K562 (cell line): ENCODE data around the gene MPG. TPM values are rescaled to one million over a fixed set of nuclear protein-coding genes. Genes with fewer than 3 reads are reported as not detected.

Source experiments
- CHD4 ChIP-seq: fragments of 200-600 bp; sonication (generic); IDR thresholded peaks from 3 replicates; pipeline ENCODE4 v1.6.1; 2012; ENCODE audit warnings: low read depth, mild to moderate bottlenecking, mixed read lengths, low read length, inconsistent platforms; ENCODE audit not compliant: insufficient read depth, insufficient replicate concordance, poor library complexity, severe bottlenecking
- DACH1 ChIP-seq: fragments of 450-650 bp; IDR thresholded peaks from 2 replicates; pipeline ENCODE4 v1.6.1; 2018; ENCODE audit not compliant: partially characterized antibody
- DLX4 ChIP-seq: fragments of 250-450 bp; sonication (Bioruptor Pico); IDR thresholded peaks from 2 replicates; pipeline ENCODE4 v1.6.1; 2021; ENCODE audit warnings: mild to moderate bottlenecking
- DMBX1 ChIP-seq: fragments of 250-450 bp; sonication (Bioruptor Pico); IDR thresholded peaks from 2 replicates; pipeline ENCODE4 v1.8.0; 2022; ENCODE audit warnings: inconsistent platforms, mild to moderate bottlenecking, moderate library complexity, borderline replicate concordance
- E4F1 ChIP-seq: fragments of 250-450 bp; sonication (Bioruptor Pico); IDR thresholded peaks from 2 replicates; pipeline ENCODE4 v1.5.0; 2021; ENCODE audit warnings: mild to moderate bottlenecking, borderline replicate concordance
- ELF2 ChIP-seq: fragments of 250-450 bp; sonication (Bioruptor Pico); IDR thresholded peaks from 2 replicates; pipeline ENCODE4 v1.5.0; 2021; ENCODE audit warnings: mild to moderate bottlenecking
- ERF ChIP-seq: fragments of 450-650 bp; formaldehyde crosslinking; IDR thresholded peaks from 2 replicates; pipeline ENCODE4 v1.4.0; 2020; ENCODE audit warnings: mild to moderate bottlenecking, mixed read lengths
- FOXJ3 ChIP-seq: sonication (generic); formaldehyde crosslinking; IDR thresholded peaks from 2 replicates; pipeline ENCODE4 v1.4.0; 2020; ENCODE audit warnings: mild to moderate bottlenecking, missing genetic modification reagents
- ILF3 ChIP-seq: fragments of 450-650 bp; IDR thresholded peaks from 2 replicates; pipeline ENCODE4 v1.6.1; 2018; ENCODE audit warnings: antibody characterized with exemption, mild to moderate bottlenecking, moderate library complexity, borderline replicate concordance
- NBN ChIP-seq: fragments of 450-650 bp; IDR thresholded peaks from 2 replicates; pipeline ENCODE4 v1.6.1; 2016; ENCODE audit warnings: low read depth, mild to moderate bottlenecking
- OTX1 ChIP-seq: fragments of 450-650 bp; formaldehyde crosslinking; IDR thresholded peaks from 2 replicates; pipeline ENCODE4 v1.4.0; 2022; ENCODE audit warnings: mild to moderate bottlenecking
- RBM14 ChIP-seq: fragments of 200-400 bp; formaldehyde crosslinking; IDR thresholded peaks from 2 replicates; pipeline ENCODE4 v1.6.1; 2018; ENCODE audit warnings: low read depth, mild to moderate bottlenecking, low read length, moderate library complexity, borderline replicate concordance; ENCODE audit not compliant: insufficient read depth
- RBM25 ChIP-seq: fragments of 200-400 bp; formaldehyde crosslinking; IDR thresholded peaks from 2 replicates; pipeline ENCODE4 v1.6.1; 2018; ENCODE audit warnings: low read length, low read depth, moderate library complexity; ENCODE audit not compliant: severe bottlenecking
- RCOR1 ChIP-seq, 2 experiments: IDR thresholded peaks; 2 replicates each; pipeline ENCODE4 v1.6.1; 2012; ENCODE audit warnings: low read depth in 2 of 2, low read length in 2 of 2, borderline replicate concordance in 1 of 2, improper control_type of control experiment in 1 of 2
- RUNX1 ChIP-seq: sonication (generic); IDR thresholded peaks from 2 replicates; pipeline ENCODE4 v1.6.1; 2016; ENCODE audit warnings: antibody characterized with exemption, low read depth
- SNIP1 ChIP-seq: fragments of 450-650 bp; IDR thresholded peaks from 2 replicates; pipeline ENCODE4 v1.7.1; 2017; ENCODE audit warnings: low read depth, mild to moderate bottlenecking
- STAG1 ChIP-seq: sonication (generic); formaldehyde crosslinking; IDR thresholded peaks from 2 replicates; pipeline ENCODE4 v1.5.0; 2020; ENCODE audit warnings: missing genetic modification reagents, borderline replicate concordance
- STAT5B ChIP-seq: fragments of 250-450 bp; sonication (Bioruptor Pico); IDR thresholded peaks from 2 replicates; pipeline ENCODE4 v1.8.0; 2021; ENCODE audit warnings: mild to moderate bottlenecking, inconsistent platforms
- TAF15 ChIP-seq: fragments of 200-400 bp; formaldehyde crosslinking; IDR thresholded peaks from 2 replicates; pipeline ENCODE4 v1.6.1; 2017; ENCODE audit warnings: mild to moderate bottlenecking, low read depth, low read length, moderate library complexity
- ZFP1 ChIP-seq: fragments of 450-650 bp; formaldehyde crosslinking; IDR thresholded peaks from 2 replicates; pipeline ENCODE4 v1.4.0; 2020; ENCODE audit warnings: mild to moderate bottlenecking, mixed read lengths
- ZFX ChIP-seq: sonication (generic); formaldehyde crosslinking; IDR thresholded peaks from 2 replicates; pipeline ENCODE4 v1.8.0; 2022; ENCODE audit warnings: mild to moderate bottlenecking, missing genetic modification reagents, moderate library complexity
- polyA plus RNA-seq, 8 experiments: library from polyadenylated mRNA; depleted of rRNA in 4 of 8; stranded (reverse) in 5 of 8; unstranded in 3 of 8; fragments of >200 nt; fragmentation: Nextera tagmentation in 2 of 8; fragmentation: Illumina TruSeq in 1 of 8; extraction: Ambion mirVana in 2 of 8; extraction: Trizol in 1 of 8; gene quantifications; 2 replicates each; pipeline versions ENCODE4 v1.2.1 to v1.2.3, GENCODE V29; 2011 to 2014; ENCODE audit warnings: inconsistent platforms in 1 of 8, missing spikeins in 1 of 8
- total RNA-seq, 7 experiments: library from RNA; depleted of rRNA in 6 of 7; stranded (reverse); fragments of >200 nt in 6 of 7; fragmentation: Illumina TruSeq in 2 of 7; extraction: Trizol in 2 of 7; gene quantifications; 2 replicates each; pipeline versions ENCODE4 v1.2.1 to v1.2.3, GENCODE V29; 2011 to 2021; ENCODE audit warnings: low replicate concordance in 1 of 7
- TF ChIP-seq, protein P1 (sequence below): fragments of 150-350 bp; IDR thresholded peaks from 2 replicates; pipeline ENCODE4 v1.6.1; 2014; ENCODE audit warnings: low read depth, mild to moderate bottlenecking, low read length, borderline replicate concordance

The MPG gene
- total and polyA plus RNA-seq, 9 of the 15 experiments (the other 6 are each of a cell fraction or from before 2014, with no cell fraction given): 0.42 to 226 (median 36.2) TPM

- TF ChIP-seq CHD4: no peak
- no peak for TF ChIP-seq TAF15
- no peak for TF ChIP-seq OTX1 (CRISPR knock-in tag)
- no peak for TF ChIP-seq ERF
- no peak for TF ChIP-seq ELF2 (CRISPR knock-in tag)
- TF ChIP-seq DLX4: no peak
- TF ChIP-seq FOXJ3 (CRISPR knock-in tag): no peak
- TF ChIP-seq STAG1 (CRISPR knock-in tag): no peak
- no peak for TF ChIP-seq DMBX1 (CRISPR knock-in tag)
- TF ChIP-seq STAT5B (CRISPR knock-in tag): no peak
- no peak for TF ChIP-seq RUNX1
- TF ChIP-seq E4F1: no peak
- TF ChIP-seq SNIP1: no peak
- peak; percentile 92 for TF ChIP-seq ZFX
- TF ChIP-seq DACH1: no peak
- TF ChIP-seq, protein P1, sequence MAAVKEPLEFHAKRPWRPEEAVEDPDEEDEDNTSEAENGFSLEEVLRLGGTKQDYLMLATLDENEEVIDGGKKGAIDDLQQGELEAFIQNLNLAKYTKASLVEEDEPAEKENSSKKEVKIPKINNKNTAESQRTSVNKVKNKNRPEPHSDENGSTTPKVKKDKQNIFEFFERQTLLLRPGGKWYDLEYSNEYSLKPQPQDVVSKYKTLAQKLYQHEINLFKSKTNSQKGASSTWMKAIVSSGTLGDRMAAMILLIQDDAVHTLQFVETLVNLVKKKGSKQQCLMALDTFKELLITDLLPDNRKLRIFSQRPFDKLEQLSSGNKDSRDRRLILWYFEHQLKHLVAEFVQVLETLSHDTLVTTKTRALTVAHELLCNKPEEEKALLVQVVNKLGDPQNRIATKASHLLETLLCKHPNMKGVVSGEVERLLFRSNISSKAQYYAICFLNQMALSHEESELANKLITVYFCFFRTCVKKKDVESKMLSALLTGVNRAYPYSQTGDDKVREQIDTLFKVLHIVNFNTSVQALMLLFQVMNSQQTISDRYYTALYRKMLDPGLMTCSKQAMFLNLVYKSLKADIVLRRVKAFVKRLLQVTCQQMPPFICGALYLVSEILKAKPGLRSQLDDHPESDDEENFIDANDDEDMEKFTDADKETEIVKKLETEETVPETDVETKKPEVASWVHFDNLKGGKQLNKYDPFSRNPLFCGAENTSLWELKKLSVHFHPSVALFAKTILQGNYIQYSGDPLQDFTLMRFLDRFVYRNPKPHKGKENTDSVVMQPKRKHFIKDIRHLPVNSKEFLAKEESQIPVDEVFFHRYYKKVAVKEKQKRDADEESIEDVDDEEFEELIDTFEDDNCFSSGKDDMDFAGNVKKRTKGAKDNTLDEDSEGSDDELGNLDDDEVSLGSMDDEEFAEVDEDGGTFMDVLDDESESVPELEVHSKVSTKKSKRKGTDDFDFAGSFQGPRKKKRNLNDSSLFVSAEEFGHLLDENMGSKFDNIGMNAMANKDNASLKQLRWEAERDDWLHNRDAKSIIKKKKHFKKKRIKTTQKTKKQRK: peak; percentile 80; the same call in 1 of the 2 replicates
- TF ChIP-seq ZFP1 (CRISPR knock-in tag): no peak
- TF ChIP-seq RBM14: no peak
- no peak for TF ChIP-seq NBN
- TF ChIP-seq RBM25: peak; percentile 99
- no peak for TF ChIP-seq RCOR1 (IDR thresholded peaks at IDR 0.05; ENCODE audit: borderline replicate concordance in 1 of 2, low read depth in 2 of 2, low read length in 2 of 2)
- TF ChIP-seq ILF3: no peak
Observed at GRCh38 chr16:53346-54236, 24.4 kb upstream of the MPG start, which contains the start of the genes POLR3K and SNRNP25 (continued).
